HG03108 (cell line): ENCODE measurements around the gene WDR76.
"Not testable (repeated sequence)": the region's sequence is repeated elsewhere in the genome, so short reads cannot be mapped to it uniquely, and the experiment has no call there.

Experiments used
- ATAC-seq: cut with Tn5 transposase; IDR thresholded peaks from one replicate; pipeline ENCODE4 v1.9.1; 2021; ENCODE audit warnings: moderate library complexity; ENCODE audit not compliant: unreplicated experiment

The WDR76 gene

GRCh38 chr15:43815064-43815463, 11.7 kb upstream of the WDR76 start:
- not testable (repeated sequence) for ATAC-seq

- ATAC-seq, result no peak
Observed at GRCh38 chr15:43821505-43821904, 5.3 kb upstream of the WDR76 start.

- ATAC-seq, result peak; percentile 57
Observed at GRCh38 chr15:43824302-43825246, 2.2 kb upstream of the WDR76 start, which contains the start of gene MFAP1. TSS of gene MFAP1 (minus strand) at chr15:43824690. CDS start at chr15:43824569, 121 bp downstream.

GRCh38 chr15:43825305-43825704, 1.5 kb upstream of the WDR76 start:
- ATAC-seq, result not testable (repeated sequence)

- no peak for ATAC-seq
Observed at GRCh38 chr15:43826029-43826507, 734 bp upstream of the WDR76 start.

GRCh38 chr15:43828061-43828657, 1.4 kb downstream of the WDR76 start:
- no peak for ATAC-seq

- not testable (repeated sequence) for ATAC-seq
Observed at GRCh38 chr15:43829951-43830540, 3.2 kb downstream of the WDR76 start.

GRCh38 chr15:43830691-43831275, 4.0 kb downstream of the WDR76 start:
- ATAC-seq, result not testable (repeated sequence)

- ATAC-seq, result not testable (repeated sequence)
Observed at GRCh38 chr15:43831519-43832052, 4.8 kb downstream of the WDR76 start.

GRCh38 chr15:43832485-43832884, 5.7 kb downstream of the WDR76 start:
- ATAC-seq, result not testable (repeated sequence)

GRCh38 chr15:43845421-43845820, 18.6 kb downstream of the WDR76 start:
- no peak for ATAC-seq

GRCh38 chr15:43851251-43851650, 24.4 kb downstream of the WDR76 start:
- no peak for ATAC-seq

GRCh38 chr15:43852607-43853006, 25.8 kb downstream of the WDR76 start:
- ATAC-seq, result no peak

GRCh38 chr15:43854801-43855200, 28.0 kb downstream of the WDR76 start:
- no peak for ATAC-seq

- no peak for ATAC-seq
Observed at GRCh38 chr15:43859546-43859945, 32.7 kb downstream of the WDR76 start.

- ATAC-seq, result not testable (repeated sequence)
Observed at GRCh38 chr15:43866636-43867035, 39.8 kb downstream of the WDR76 start.

GRCh38 chr15:43867096-43867495, 40.3 kb downstream of the WDR76 start:
- ATAC-seq, result no peak

GRCh38 chr15:43868406-43868805, 41.6 kb downstream of the WDR76 start:
- no peak for ATAC-seq

GRCh38 chr15:43871835-43872234, 45.0 kb downstream of the WDR76 start:
- ATAC-seq, result no peak

GRCh38 chr15:43872416-43873020, 45.7 kb downstream of the WDR76 start:
- no peak for ATAC-seq
